Vagina (tissue), 2 donors: Measurements from ENCODE around the gene DAGLB.
"Not testable (repeated sequence)": the region's sequence is repeated elsewhere in the genome, so short reads cannot be mapped to it uniquely, and the experiment has no call there.

Source experiments
- POLR2A ChIP-seq, 2 donors: fragments of 450-650 bp; IDR thresholded peaks; one replicate each; pipeline ENCODE4 v1.6.1; 2017; ENCODE audit warnings: antibody characterized with exemption in 2 of 2, mild to moderate bottlenecking in 2 of 2, moderate library complexity in 2 of 2
- TF ChIP-seq, protein P1 (sequence below), 3 experiments: fragments of 450-650 bp in 2 of 3; fragments of 200-600 bp in 1 of 3; sonication (generic) in 1 of 3; IDR thresholded peaks; one replicate each; pipeline ENCODE4 v1.5.1; 2017 to 2019; ENCODE audit warnings: antibody characterized with exemption in 3 of 3, mild to moderate bottlenecking in 2 of 3, moderate library complexity in 2 of 3

DNA sequence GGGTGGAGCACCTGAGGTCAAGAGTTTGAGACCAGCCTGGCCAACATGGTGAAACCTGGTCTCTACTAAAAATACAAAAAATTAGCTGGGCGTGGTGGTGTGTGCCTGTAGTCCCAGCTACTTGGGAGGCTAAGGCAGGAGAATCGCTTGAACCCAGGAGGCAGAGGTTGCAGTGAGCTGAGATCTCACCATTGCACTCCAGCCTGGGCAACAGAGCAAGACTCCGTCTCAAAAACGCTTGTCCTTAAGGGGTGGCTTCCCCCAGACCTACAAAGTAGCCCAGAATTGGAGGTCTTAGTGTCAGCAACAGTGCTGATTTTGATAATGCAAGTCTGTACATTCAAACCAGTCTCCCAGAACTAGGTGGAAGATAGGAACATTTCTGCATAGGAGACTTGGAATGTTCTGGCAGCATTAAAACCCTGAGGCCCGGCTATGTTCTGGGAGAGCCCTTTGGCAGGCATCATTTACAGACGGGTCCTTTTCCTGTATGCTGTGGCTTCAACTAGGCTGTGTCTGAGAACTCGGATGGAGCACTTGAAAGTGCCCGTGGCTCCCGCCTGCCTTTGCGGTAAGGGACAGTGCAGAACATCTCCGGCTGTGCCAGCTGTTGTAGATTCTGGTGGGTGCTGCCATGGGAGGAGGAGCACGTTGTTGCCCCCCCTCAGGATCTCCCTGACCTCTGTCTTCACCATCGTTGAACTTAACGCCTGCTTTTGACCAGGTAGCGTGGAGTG, 49.8 kb downstream of the DAGLB start:
- TF ChIP-seq, protein P1, sequence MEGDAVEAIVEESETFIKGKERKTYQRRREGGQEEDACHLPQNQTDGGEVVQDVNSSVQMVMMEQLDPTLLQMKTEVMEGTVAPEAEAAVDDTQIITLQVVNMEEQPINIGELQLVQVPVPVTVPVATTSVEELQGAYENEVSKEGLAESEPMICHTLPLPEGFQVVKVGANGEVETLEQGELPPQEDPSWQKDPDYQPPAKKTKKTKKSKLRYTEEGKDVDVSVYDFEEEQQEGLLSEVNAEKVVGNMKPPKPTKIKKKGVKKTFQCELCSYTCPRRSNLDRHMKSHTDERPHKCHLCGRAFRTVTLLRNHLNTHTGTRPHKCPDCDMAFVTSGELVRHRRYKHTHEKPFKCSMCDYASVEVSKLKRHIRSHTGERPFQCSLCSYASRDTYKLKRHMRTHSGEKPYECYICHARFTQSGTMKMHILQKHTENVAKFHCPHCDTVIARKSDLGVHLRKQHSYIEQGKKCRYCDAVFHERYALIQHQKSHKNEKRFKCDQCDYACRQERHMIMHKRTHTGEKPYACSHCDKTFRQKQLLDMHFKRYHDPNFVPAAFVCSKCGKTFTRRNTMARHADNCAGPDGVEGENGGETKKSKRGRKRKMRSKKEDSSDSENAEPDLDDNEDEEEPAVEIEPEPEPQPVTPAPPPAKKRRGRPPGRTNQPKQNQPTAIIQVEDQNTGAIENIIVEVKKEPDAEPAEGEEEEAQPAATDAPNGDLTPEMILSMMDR (IDR thresholded peaks at IDR 0.05) = not testable (repeated sequence)
- TF ChIP-seq POLR2A (IDR thresholded peaks at IDR 0.05) = not testable (repeated sequence)
